GM10266 (cell line): ENCODE measurements around the gene PFN4.

Experiments used
- DNase-seq: peaks from one replicate; pipeline ENCODE4 v3.0.0; 2012; ENCODE audit errors: extremely low spot score
- TF ChIP-seq, protein P1 (sequence below): IDR thresholded peaks from 2 replicates; pipeline ENCODE4 v1.5.1; 2012; ENCODE audit warnings: mild to moderate bottlenecking, low read depth; ENCODE audit not compliant: control insufficient read depth, insufficient read depth; ENCODE audit errors: missing control alignments

The PFN4 gene

DNA sequence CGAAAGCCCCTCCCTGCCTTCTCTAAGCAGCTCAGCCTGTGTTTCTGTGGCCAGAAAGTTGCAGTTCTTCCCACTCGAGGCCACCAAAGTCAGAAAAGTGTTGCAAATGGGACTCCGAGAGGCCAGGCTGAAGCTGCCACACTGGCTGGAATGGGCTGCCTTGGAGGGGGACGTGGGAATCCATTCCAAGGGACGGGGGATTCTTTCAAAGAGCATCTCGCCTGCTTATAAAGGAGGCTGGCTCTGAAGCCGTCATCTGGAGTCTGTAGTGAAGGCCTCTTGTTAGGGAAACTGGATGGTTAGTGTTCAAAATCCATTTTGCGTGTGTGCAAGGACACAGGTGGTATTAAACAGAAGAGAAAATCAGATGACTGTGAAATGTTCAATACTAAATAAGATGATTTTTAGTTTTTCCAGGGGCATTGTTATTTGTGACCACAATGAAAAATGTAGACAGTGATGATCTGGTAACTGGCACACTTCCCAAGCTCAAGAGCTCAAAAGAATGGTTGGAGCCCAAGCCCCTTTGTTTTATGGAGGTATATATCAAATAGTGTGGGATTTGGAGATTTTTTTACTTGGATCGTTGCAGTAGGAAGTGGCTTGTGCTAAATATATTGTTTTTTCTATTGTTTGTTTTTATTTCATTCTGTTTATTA lies 917 bp upstream of the PFN4 start:
- no peak for DNase-seq
- TF ChIP-seq, protein P1, sequence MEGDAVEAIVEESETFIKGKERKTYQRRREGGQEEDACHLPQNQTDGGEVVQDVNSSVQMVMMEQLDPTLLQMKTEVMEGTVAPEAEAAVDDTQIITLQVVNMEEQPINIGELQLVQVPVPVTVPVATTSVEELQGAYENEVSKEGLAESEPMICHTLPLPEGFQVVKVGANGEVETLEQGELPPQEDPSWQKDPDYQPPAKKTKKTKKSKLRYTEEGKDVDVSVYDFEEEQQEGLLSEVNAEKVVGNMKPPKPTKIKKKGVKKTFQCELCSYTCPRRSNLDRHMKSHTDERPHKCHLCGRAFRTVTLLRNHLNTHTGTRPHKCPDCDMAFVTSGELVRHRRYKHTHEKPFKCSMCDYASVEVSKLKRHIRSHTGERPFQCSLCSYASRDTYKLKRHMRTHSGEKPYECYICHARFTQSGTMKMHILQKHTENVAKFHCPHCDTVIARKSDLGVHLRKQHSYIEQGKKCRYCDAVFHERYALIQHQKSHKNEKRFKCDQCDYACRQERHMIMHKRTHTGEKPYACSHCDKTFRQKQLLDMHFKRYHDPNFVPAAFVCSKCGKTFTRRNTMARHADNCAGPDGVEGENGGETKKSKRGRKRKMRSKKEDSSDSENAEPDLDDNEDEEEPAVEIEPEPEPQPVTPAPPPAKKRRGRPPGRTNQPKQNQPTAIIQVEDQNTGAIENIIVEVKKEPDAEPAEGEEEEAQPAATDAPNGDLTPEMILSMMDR, result no peak

DNA sequence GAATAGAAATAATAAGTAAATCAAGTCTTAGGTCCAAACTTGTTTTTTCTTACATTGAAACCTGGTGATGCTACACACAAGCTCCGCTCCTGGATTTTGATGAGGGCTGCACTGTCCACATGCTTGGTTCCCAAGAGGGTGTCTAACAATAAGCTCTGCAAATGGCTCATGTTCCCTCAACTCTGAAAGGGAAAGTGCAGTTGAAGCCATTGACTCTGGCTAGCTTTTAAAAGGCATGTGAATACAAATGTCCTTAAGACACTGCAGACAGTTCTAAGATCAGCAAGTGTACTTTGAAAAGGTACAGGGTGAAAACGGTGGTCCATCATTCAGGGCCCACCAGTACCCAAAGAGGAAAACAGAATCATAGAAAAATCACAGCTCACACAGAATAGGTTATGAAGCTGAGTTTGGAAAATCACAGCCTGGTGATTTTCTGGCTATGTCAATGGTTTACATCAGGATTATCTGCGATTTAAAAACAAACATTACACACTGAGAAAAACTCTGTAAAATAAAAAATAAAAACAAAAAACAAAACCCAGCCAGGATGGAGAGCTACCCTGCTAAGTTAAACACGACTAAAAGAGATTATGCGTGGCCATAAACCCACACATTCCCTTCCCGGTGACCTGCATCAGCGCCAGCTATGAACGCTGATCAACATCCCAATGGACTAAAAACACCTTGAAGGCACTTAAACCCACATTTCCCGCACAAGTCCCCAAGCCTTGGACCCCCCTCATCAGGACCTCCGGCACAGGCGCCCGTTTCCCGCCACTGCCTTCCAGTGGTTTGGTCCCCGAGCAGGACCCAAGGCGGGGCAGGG lies 554 bp downstream of the PFN4 start:
- DNase-seq, result no peak

DNA sequence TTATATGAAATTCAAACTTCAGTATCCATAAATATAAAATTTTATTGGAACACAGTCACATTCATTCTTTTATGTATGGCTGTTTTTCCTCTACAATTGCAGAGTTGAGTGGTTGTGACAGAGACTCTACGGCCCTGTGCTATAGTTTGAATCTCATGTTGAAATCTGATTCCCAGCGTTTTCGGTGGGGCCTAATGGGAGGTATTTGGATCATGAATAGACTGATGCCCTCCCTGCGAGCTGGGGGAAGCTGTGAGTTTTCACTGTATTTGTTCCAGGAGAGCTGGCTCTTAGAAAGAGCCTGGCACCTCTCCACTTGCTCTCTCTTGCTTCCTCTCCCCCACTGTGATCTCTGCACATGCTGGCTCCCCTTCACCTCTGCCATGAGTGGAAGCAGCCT lies 1.7 kb downstream of the PFN4 start:
- no peak for DNase-seq
- TF ChIP-seq, protein P1, result no peak

More for the DNA sequence above, 554 bp downstream of the PFN4 start:
- TF ChIP-seq, protein P1, result no peak

DNA sequence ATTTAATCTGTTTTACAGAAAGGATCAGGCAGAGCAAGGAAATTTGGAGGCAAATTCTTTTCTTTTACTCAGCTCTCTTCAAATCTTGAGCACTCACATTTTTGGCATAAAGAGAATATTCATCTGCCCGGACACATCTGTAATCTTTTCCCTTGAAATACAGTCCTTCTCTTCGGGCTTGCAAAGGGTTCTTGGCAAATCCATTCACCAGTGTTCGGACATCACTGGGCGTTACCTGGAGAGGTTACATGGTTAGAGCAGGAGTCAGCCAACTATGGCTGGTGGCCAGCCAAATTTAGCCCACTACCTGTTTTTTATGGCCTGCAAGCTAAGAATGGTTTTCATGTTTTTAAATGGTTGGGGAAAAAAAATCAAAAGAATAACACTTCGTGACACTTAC lies 2.1 kb downstream of the PFN4 start:
- DNase-seq, result no peak
- TF ChIP-seq, protein P1, result no peak

DNA sequence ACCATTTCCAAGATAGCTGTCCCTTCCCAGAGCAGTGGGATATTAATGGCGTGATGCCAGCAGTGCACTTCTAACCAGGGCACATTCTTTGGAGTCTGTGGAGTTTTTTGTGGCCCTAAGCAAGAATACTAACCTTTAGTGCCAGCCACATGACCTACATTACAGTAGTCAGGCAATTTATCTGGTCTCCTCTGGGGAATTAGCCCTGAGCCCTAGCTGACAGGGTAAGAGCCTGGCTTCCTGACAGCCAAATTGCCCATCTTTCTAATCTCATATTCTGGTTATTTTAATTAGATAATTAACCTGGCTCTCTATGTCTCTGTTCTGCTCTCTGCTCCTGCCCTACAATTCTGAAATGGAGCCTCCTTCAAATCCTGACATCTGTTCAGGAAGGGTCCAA lies 5.2 kb downstream of the PFN4 start:
- DNase-seq, result no peak
- TF ChIP-seq, protein P1, result no peak

DNA sequence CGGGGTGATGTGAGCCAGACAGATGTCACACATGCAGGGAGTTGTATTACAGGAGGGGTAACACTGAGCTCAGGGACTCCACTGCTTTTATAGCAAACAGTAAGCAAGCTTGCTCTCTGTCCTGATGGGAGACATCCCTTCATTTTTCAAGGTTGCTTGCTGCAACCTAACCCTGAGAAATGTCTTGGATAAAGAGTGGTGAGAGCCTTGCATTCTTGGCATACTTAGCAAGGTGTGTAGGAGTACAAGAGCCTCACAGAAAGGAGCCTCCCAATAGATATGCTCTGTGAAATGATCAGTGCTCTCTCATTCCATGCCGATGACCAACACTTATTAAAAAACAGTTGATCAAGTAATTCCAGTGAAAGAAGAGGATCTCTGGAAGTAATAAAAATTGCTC lies 8.1 kb downstream of the PFN4 start:
- TF ChIP-seq, protein P1, result no peak
- no peak for DNase-seq

DNA sequence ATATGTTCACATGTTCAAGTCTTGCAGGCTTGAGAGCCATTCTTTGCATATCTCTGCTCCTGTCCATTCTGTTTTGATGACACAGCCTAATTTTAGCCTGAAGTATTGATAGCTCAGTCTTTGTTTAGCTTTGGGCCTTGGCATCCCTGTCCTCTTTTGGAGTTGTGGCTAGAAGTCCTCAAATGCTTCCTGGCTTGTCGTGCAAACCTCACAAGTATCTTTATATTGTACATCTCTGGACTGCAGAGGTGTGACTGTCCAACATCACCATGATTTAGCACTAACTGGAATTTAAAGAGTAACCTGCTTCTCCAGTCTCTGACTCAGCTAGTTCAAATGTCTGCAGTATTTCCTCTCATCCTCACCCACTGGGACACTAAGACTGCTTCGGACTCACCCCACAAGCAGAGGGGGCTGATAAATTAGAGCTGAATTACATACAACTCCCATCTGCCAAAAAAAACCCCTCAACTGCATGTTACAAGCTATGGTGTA lies 11.7 kb downstream of the PFN4 start:
- DNase-seq, result no peak
- TF ChIP-seq, protein P1, result no peak
